HG03342 (cell line): Measurements from ENCODE around the gene ITSN1.
"Not testable (repeated sequence)": the region's sequence is repeated elsewhere in the genome, so short reads cannot be mapped to it uniquely, and the experiment has no call there.

Source experiments
- ATAC-seq: cut with Tn5 transposase; IDR thresholded peaks from one replicate; pipeline ENCODE4 v1.9.1; 2021; ENCODE audit warnings: mild to moderate bottlenecking, moderate library complexity; ENCODE audit not compliant: unreplicated experiment

ITSN1 gene

GRCh38 chr21:33763582-33763899 lies 121.2 kb downstream of the ITSN1 start:
- ATAC-seq: no peak

DNA sequence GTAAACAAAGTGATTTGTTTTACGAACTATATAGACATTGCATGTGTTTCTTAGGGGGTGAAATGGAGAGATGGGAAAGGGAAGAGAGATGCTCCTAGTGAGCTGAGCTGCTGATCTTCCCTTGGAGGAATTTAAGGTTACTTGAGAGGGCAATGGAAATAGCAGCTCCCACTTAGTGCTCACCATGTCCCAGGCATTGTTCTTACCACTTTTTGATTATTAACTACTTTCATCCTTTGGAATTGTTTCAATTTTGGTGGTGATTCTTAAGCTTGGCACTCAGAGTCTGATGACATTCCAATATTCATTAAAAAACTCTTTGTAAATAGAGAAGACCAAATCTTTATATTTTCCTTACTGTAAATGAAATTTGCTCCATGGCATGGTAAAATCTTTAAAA lies 124.9 kb downstream of the ITSN1 start:
- no peak for ATAC-seq

- ATAC-seq: no peak
Measured at GRCh38 chr21:33767960-33768359, 125.7 kb downstream of the ITSN1 start.

- no peak for ATAC-seq
Measured at GRCh38 chr21:33769057-33769456, 126.8 kb downstream of the ITSN1 start.

GRCh38 chr21:33770542-33770941 lies 128.2 kb downstream of the ITSN1 start:
- no peak for ATAC-seq

DNA sequence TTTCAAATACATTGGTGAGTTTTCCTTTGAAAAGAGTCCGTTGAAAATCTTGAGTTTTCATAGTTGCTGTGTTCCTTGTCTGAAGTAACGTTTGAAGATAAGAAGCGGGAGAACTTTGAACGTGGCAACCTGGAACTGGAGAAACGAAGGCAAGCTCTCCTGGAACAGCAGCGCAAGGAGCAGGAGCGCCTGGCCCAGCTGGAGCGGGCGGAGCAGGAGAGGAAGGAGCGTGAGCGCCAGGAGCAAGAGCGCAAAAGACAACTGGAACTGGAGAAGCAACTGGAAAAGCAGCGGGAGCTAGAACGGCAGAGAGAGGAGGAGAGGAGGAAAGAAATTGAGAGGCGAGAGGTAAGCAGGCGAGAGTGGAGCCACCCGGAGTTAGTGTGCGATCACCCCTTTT lies 129.7 kb downstream of the ITSN1 start:
- ATAC-seq: no peak

GRCh38 chr21:33774551-33774950 lies 132.2 kb downstream of the ITSN1 start:
- no peak for ATAC-seq

DNA sequence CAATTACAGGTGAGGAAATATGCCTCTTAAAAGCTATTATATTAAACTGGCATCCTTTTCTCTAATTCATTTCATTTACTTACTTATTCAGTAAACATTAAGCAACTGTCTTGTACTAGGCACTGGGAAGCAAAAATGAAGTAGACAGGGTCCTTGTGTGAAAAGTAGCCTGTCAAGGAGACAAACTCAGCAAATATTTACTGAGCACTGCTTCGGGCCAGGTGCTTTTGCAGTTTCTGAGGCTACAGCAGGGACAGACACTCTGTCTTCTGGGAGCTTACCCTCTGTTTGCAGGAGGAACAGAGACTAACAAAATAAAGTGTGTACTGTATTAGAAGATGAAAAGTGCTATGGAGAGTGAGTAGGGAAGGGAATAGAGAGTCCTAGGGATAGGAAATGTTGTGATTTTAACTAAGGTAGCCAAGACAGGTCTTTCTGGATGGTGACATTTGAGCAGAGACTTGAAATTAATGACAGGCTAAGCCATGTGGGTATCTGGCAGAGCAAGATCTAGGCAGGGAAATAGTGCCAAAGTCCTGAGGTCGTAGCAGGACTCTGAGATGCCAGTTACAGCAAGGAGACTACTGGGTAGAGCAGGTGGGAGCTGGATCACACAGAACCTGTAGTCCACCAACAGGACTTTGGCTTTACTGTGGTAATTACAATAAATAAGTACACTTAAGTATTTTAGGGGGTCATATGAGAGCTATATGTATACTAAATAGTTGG lies 133.0 kb downstream of the ITSN1 start:
- ATAC-seq: no peak

GRCh38 chr21:33780631-33781030 lies 138.3 kb downstream of the ITSN1 start:
- no peak for ATAC-seq

DNA sequence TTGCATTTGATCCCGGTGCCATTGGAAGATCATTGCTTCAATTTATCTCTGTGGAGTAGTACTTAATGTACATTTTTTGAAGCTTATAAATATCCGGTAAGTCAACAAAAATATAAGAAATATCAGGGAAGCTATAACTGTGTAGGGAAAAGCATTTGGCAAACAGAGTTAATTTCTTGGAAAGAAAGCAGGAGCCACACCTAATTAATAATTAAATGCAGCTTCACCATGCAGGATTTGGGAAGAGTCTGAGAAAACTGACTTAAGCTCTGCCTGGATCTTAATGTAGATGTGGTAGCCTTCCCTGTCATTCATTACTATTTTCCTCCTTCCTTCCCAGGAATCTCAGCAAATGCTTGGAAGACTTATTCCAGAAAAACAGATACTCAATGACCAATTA lies 138.8 kb downstream of the ITSN1 start:
- no peak for ATAC-seq

DNA sequence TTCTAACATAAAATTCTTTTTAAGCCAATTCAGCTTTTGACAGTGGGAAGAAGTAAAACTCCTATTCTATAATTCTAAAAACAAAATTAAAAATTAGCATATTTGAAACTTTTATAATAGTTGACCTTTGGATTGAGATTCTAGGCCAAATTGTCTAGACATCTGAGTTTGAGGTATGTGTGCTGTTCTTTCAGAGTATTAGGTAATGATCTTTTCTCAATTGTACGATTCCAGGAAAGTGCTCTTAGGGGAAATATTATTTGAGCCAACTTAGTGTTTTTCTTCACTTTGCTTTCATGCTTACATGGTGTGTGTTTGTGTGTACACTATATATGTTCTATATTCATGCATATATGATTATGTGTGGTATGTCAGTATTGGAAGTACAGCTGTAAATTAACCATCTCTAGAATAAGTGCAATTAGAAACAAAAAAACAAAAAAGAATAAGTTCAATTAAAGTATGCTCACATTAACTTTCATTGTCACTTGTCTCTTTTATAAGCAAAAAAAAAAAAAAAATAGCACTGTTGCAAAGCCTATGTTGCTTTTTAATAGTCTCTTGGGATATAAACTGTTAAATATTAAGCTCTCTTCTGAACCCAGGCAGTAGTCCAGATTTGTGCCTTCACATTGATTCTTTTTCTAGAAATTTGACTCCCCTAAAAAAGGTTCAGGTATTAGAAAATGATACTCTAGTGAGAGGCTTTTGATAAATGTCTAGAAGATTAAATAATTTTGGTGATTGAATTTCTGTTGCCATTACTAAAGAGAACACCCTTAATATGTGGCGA lies 141.1 kb downstream of the ITSN1 start:
- ATAC-seq: no peak

- ATAC-seq: no peak
Measured at GRCh38 chr21:33787431-33787830, 145.1 kb downstream of the ITSN1 start.

DNA sequence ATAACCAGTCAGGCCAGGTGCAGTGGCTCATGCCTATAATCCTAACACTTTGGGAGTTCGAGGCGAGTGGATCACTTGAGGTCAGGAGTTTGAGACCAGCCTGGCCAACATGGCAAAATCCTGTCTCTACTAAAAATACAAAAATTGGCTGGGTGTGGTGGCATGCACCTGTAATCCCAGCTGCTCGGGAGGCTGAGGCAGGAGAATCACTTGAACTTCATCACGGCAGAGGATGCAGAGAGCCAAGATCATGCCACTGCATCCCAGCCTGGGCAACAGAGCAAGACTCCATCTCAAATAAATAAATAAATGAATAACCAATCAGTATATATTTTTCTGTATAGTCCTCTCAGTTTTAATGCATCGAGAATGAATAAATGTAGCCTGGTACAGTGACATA lies 146.1 kb downstream of the ITSN1 start:
- not testable (repeated sequence) for ATAC-seq

DNA sequence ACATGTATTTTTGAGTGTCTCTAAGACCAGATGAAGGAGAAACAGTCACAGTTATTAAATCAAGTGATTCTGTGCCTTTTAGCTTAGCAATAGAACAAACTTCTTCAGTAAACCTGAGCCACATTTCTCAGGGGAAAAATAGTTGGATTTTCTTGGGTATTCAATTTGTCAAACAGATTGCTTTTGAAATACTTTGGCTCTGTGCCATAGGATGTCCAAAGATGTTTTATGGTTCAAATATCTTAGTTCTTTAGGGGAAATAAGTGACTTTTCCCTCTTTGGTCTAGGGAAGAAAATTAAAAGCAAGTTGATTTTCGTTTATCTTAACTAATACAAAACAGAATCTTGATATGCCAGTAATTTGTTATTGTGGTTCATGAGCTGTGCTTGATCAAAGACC lies 147.4 kb downstream of the ITSN1 start:
- no peak for ATAC-seq

GRCh38 chr21:33791073-33791472 lies 148.8 kb downstream of the ITSN1 start:
- ATAC-seq: no peak

DNA sequence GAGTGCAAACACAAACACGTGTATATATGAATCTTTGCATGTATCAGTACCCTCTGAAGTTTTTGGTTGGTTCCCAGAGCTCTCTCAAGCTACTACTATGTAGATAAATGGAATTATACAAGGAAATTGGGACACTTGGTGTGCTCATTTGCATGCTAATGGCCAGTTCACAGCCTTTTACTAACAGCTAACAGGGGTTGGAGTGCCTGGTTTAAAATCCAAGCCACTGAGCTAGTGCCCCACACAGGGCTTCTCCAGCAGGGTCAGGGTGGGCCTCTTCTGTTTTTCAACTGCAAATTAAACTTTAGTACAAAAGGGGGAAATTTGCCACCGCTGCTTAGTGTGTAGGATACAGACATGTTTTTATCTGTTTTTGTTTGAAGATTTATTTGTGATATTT lies 152.3 kb downstream of the ITSN1 start:
- no peak for ATAC-seq

DNA sequence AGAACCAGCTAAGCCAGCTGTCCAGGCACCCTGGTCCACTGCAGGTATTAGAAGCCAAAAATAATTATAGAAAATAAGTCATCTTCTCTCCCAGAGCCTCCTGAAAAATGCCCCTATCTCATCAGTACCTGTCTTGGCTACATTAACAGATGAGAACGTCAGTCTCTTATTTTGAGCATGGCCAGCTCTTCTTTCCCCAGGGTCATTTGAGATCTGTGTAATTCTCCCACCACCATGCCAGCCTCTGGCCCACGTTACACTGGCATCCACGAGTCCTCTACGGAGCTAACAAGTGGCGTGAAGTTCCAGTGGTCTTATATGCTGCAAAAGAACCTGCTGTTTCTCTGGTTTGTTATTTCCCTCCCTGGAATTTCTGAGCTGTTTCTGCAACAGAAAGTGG lies 155.3 kb downstream of the ITSN1 start:
- no peak for ATAC-seq

DNA sequence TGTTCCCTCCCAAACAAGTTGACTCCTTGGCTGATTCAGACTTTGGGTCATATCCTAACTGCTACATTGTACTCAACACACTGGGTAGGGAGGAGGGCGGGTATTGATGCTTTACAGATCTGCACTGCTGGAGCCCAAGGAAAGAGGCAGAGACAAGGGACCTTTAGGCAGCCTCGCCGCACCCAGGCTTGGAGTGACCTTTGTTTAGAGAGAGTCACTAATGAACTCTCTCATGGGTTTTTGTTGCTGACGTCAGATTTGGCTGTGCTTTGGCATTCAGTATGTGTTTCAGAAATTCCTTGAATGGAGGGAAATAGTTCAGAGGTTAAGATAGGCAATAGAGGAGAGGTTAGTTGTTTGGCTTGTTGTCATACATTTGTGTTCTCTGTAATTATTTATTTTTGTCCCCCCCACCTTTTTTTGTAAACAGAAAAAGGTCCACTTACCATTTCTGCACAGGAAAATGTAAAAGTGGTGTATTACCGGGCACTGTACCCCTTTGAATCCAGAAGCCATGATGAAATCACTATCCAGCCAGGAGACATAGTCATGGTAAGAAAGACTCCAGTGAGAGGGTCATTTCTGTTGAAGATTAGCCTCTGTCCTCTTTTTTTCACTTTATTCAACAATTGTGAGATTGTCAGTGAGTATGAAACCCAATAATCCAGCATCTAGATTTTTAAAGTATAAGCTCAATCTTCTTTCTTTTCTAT lies 157.2 kb downstream of the ITSN1 start:
- ATAC-seq: no peak

DNA sequence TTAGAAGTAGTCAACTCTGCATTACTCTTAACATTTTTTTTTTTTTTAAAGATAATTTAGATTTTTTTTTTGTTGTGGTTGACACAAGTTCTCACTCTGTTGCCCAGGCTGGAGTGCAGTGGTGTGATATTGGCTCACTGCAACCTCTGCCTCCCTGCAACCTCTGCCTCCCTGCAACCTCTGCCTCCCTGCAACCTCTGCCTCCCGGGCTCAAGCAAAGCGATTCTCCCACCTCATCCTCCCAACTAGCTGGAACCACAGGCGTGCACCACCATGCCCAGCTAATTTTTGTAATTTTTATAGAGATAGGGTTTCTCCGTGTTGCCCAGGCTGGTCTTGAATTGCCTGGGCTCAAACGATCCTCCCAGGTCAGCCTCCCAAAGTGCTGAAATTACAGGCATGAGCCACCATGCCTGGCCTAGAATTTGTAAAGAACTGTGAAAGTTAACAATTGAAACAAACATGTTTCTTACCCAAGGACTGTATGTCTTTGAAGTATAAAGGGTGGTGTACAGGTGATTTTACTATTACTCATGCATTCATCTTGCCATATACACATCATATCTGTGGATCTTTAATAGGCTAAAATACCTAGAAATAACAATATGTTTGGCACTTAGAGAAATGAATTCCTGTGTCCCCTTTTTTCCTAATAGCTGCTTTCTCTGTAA lies 158.6 kb downstream of the ITSN1 start:
- no peak for ATAC-seq

DNA sequence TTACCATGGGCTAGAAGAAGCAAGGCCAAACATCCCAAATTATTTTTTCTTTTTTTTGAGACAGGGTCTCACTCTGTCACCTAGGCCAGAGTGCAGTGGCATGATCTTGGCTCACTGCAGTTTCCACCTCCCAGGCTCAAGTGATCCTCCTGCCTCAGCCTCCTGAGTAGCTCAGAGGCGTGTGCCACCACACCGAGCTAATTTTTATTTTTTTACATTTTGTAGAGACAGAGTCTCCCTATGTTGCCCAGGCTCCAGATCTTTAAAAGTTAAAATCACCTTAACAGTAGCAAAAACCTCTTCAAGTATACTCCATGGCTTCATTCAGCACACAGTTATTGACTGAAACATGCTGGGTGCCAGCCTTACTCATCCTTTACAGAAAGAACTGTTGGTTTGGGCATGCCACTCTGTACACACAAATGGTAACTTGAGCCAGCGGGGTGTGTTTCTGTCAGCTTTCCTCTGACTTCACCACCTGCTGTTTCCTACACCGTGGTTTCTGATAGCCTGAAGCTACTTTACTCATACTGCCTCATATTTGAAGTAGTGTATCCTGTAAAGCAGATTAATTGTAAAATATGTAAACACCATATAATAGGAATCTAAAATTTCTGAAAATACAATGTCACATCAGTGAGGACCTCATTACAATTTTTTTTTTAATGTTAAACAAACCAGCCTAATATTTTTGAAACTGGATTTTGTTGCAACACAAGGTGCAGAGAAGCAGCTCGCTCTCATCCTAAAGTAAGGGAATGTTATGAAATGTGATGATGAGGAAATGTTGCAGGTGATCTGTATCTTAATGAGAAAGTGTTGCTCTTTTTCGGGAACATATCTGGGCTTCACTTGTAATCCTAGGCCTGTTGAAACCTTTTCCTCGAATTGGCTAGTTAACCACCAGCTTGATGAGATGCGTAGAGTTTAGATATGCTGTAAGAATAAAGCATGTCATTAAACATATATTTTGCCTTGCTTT lies 159.4 kb downstream of the ITSN1 start:
- no peak for ATAC-seq
